ENCODE data around the gene CNIH1.

The CNIH1 gene

DNA sequence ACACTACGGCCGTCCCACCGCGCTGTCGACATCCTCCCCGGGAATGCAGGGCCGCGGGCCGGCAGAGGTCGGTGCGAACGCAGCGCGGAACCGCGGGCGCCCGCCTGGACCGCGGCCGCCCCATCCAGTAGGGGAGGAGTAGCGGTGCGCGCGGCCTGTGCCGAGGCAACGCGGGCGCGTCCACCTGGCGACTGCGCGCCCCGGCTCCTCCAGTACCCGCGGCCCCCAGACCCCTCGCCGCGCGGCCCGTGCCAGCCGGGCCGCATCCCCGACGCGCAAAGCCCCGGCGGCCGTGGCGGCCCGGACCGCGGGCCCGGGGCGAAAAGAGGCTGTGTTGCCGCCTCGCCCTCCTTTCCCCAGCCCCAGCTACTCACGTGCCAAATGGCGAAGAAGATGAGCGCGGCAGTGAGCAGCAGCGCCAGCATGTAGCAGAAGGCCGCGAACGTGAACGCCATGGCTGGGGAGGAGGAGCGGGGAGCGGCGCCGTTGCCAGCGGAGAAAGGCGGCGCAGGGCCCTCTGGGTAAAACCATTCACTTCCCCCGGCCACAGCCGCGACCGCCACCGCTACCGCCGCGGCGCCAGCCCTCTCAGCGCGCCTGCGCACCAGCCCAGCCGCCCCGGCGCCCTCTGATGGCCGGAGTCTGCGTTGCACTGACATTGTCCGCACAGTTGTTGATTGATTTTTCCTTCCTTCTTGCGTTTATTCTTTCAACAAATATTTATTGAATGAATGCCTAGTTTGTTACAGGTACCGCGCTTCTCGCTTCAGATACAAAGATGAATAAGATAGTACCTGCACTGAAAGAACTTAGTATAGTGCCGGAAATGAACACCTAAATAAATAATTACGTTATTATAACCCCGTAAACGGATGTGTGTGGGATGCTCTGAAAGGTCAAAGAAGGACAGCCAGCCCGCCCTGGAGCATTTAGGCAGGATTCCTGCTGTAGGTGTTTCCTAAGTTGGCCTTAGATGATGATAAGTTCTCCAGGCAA is at the start of gene CNIH1:
TSS of gene CNIH1 (minus strand) at position 502 of the 996 bp plus-strand sequence. CDS start at position 455, 47 bp downstream.
- DNase-seq (ENCODE audit: low spot score): peak; percentile 98

DNA sequence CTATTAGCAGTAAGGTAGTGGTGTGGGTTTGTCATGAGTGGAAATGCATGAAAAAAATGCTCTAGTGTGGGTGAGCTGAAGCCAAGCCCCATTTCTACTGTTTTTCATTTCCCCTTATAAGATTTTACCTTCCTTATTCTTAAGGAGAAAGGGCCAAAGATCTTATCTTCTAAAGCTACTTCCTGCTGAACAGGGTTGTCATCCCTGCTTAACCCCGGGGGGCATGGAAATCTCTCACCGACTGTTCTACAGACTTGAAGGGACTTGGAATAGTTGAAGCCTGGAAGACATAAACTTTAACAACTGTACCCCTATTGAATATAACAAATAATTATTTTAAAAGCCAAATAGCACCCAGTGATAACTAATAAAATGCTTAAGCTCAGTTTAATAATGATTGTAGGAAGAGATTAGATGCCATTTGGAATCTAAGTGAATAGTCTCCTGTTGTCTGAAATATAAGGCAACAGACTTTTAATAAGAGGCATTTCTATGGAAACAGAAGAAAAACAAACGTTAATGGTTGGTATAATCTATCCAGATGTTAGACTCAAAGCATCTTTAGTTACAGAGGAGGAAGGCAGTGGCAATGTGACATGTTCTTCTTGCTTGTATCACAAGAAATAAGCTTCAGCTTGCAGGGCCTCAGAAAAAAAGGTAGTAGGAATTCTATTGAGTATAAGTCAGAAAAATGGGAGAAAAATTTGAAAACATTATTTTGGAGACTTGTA is 49.4 kb upstream of the CNIH1 start:
- no peak for DNase-seq (ENCODE audit: low spot score)

DNA sequence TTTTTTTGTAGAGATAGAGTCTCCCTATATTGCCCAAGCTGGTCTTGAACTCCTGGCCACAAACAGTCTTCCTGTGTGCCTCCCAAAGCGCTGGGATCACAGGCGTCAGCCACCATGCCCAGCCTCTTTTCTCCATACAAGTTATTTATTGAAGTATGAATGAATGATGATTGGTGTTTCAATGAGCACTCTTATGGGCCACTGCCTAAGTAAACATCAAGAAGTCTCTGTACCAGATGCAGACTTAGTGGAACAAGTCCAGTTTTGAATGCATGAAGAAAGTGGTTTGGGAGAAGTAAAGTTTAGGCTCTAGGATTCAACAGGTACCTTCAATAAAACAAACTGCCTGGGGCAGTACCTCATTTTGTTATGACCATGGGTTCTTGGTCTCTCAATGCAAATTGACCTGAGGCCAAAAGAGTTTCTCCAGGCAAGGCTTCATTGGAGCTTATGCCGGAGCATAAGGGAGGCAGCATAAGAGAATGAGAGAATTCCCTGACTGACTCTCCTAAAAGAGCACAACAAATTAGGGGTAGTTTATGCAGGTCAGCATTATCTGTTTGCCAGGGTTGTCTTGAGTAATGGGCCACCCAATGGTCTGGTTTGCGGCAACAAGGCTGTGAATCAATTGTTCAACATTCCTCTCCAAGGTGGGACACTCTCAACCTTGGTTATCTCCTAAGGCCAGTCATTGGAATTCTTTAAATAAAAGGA is 48.7 kb upstream of the CNIH1 start:
- no peak for DNase-seq (ENCODE audit: low spot score)

DNA sequence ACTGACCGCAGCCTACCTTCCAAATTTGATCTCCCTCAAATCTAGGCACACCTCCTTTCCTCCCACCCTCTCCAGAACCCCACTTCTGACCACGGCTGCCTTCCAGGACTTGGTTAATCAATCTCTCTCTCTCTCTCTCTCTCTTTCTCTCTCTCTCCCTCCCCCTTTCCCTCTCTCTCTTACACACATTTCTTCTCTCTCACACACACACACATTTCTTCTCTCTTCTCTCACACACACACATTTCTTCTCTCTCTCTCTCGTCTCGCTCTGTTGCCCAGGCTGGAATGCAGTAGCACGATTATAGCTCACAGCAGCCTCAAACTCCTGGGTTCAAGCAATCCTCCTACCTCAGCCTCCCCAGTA is 48.1 kb upstream of the CNIH1 start:
- no peak for DNase-seq (ENCODE audit: low spot score)

DNA sequence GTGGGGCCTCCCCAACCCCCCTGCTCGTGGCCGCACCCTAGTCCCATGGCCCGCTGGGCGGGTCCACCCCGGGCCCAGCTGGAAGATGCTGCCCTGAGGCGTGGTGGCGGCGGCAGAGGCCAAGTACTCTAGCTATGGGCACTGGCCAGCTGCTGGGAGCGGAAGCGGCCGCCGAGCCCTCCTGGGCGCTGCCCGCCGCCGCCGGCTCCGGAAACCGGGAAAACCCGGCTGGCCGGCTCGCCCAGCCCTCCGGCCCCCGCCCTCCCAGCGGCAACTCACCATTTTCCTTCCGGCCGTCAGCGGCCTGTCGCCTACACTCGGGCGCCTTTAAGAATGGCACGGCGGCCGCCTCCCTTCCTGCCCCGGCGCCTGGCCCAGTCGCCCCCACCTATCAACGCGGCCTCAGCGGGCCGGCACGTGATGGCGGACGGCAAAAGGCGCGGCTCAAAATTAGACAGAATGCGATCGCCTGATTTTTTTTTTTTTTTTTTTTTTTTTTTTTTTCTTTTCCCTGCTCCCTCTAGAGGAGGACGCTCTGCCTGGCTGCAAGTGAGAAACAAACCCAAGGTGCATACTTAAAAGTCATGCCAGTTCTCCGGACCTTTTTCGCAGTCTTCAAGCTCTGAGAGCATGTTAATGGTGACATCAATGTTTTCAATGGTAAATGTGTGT is 47.6 kb upstream of the CNIH1 start, which contains the start of gene GMFB:
TSS of gene GMFB (minus strand) at position 335 of the 672 bp plus-strand sequence. CDS start at position 282, 53 bp downstream.
- DNase-seq (ENCODE audit: low spot score): peak; percentile 93

DNA sequence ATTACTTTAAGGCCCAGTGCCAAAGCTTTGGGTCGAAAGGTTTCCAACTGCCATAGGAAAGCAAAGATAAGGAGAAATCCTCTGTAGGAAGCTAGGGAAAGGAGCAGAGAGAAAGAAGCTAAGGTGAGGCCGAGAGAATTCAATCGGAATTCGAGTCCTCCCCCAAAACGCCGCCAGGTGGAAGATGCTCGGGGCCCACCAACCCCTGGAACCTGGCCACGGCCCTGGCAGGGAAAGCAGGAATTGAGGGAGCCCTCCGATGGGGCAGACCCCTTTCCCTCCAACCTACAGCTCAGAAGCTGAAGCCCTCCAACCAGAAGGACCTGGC is 47.1 kb upstream of the CNIH1 start:
- no peak for DNase-seq (ENCODE audit: low spot score)

DNA sequence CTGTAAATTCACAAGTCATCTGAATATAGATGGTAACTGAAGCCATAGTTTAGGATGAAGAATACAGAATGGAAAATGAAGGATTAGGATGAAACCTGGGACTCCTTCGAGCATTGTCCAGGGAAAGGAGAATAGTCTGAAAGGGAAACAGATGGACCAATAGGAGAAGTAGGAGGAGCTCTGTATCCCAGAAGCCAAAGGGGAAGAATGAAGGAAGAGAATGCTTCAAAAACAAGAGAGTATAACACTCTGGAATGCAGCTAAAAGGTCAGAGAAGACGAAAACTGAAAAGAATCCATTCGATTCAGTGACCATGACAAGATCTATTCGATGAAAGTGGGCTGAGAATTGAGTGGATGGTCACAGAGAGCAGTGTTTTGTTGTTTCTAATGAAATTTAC is 46.6 kb upstream of the CNIH1 start:
- DNase-seq (ENCODE audit: low spot score): peak; percentile 75

DNA sequence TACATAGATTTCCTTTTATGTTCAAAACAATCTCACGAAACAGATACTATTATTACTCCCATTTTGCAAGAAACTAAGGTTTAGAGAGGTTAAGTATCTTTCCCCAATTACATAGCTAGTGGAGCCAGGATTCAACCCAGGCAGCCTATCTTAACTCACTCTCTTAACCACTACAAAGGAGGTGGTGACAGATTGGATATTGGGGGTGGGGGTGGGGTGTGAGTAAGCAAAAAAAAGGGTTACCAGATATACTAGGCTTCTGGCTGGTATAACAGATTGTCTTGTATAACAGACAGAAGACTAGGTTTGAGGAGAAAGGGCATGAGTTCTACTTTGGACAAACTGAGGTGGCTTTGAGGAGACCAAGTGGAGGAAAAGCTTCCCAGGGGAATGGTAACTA is 45.5 kb upstream of the CNIH1 start:
- no peak for DNase-seq (ENCODE audit: low spot score)

DNA sequence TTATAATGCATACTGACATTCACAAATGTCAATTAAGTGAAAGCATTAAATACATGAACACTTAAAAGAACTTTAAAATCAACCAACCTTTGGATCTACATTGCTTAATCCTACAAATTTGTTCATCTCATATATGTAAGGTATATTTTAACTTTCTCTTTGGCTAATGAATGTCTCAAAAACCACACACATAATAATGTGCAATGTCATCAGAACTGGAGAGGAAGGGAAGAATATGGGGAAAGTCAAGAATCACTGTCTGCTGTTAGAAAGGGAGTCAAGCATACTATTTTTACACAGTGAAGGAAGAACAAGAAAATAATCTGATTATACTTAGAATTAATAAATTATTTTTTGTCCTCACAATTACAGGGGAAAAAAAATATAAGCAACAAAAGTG is 42.7 kb upstream of the CNIH1 start:
- no peak for DNase-seq (ENCODE audit: low spot score)

DNA sequence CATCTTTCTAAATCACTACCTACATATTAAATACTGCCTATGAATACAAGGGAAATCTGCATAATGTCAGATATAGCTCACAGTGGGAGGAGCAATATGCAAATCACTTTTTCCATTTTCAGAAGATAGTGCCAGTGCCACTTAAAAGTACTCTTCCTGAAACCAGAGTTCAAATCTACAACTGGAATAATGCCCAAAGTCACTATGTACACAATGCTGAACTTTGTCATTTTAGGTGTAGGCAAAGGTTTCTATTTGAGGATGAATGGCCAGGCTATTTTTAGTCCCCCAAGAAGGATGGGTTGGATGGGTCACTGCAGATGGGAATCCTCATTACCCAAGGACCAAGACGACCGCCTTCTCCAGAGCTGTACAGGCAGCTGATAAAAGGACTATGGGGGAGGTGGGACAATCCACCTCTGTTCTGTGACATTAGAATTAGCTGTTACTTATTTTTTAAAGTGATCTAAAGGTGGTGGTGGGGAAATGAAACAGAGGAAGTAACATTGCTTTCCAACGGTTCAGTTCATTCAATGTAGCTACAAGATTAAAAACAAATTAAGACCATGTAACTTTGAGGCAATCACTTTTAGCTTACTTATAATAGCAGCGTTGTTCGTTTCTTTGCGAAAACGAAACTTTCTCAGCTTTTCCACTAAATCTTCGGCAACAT is 42.0 kb upstream of the CNIH1 start:
- no peak for DNase-seq (ENCODE audit: low spot score)

DNA sequence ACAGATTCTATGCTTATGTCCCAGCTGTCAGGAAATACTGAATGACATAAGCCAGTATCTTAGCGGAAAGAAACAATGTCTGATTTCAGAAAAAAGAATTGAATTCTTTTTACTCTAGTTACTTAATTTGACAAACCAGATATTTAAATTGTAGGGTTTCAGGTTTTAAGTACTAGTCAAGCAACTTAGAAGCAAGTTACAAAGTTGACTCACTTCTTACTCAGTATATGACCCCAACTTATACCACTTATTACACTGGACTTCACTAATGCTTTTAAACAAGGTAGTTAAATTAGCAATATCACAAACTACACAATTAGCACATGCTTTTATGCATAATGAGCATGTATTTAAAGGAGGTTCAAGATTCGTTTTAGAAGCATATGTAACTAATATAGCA is 40.5 kb upstream of the CNIH1 start:
- no peak for DNase-seq (ENCODE audit: low spot score)

DNA sequence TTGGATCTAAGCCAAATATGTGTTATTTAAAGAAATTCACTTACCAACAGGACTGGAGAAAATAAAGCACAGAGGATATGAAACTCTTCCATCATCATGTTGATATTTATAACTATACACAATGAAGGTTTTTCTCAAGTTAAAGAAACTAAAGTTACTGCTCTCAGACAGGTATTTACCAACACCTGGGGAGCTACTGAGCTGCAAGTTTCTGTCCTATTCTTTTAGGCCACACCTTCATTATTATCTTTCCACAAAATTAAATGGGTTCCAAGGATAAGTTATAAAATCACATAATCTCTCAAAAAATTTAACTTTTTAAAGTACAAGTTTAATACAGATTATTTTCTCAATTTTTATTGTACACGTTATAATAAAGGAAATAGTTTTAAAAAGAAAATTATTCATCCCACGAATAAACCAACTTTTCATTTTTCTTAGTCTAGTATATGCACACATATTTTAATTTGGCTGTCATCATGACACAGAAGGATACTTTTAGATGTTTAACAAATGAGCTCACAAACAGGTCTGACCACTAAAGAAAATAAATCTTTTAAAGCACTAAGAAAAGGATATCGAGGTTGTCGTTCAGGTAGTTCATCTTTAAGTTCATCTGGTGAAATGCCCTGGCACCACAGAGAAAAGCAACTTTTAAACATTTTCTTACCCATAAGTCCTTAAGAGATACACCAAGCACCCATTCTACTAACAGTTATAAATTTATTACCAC is 39.8 kb upstream of the CNIH1 start:
- no peak for DNase-seq (ENCODE audit: low spot score)

DNA sequence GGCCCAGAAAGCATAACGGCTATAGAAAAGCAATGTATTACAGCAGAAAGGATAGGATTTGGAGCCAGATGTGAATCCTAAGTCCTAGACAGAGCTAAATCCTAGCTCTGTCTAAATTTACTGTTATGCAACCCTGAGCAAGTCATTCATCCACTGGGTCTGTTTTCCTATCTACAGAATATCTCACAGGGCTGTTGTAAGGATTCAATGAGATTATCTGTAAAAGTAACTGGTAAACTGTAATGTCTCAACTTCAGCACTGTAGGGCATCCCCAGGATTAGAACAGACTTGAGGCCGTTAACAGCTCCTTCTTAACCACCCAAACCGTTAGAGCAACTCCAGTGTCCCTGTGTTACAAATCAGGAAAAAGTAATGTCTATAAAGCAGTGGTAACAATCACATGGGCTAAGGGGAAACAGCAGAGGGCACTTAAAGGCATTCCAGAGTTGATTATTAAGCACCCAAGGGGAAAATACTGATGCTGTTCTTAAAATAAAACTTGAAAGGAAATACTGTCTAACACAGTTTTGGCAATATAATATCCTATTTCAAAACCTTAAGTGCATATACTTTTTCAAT is 37.6 kb upstream of the CNIH1 start:
- DNase-seq (ENCODE audit: low spot score): no peak

DNA sequence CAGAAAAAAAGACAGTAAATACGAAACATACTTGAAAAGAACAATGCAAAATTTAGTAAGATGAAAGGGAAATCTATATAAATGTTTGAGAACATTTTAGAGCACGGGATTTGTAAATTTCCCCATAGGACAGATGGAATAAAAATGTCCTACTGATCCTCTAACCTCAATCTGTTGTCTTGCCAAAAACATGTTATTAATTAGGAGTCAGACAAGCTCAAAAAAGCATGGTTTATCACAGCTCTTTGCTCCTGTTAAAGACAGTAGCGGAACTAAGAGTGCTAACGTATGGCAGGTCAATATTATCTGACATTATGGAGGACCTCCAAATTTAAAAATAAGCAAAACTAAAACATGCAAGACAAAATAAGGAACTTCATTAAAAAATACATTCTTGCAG is 34.7 kb upstream of the CNIH1 start:
- DNase-seq (ENCODE audit: low spot score): no peak

DNA sequence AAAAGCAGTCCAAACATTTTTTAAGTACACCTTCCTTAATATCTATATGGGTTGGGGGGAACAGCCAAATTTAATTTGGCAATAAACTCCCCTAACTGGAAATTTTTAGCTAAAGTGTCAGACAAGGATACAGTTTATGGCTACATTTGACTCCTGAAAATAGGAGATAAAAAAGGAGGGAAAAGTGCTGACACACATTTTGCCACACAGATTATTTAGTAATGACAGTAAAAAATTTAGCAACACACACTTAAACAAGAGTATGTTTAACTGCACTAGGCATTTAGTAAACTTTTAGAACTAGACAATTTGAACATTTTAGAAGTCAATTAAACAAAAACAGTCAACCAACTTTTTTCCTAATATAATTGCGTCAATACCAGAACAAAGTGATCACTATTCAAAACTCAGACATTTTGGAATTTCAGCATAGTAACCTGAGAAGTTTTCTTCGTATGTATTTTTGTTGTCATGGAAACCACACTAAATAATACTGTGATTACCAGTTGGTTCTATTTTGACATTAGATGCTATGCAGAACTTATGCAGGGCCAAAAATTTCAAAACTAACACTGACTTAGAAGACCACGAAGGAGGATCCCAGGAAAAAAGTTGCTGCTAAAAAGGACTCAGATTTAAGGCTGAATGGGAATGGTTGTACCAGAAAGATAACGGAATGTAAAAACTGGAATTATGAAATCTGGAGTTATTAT is 34.2 kb upstream of the CNIH1 start:
- no peak for DNase-seq (ENCODE audit: low spot score)

DNA sequence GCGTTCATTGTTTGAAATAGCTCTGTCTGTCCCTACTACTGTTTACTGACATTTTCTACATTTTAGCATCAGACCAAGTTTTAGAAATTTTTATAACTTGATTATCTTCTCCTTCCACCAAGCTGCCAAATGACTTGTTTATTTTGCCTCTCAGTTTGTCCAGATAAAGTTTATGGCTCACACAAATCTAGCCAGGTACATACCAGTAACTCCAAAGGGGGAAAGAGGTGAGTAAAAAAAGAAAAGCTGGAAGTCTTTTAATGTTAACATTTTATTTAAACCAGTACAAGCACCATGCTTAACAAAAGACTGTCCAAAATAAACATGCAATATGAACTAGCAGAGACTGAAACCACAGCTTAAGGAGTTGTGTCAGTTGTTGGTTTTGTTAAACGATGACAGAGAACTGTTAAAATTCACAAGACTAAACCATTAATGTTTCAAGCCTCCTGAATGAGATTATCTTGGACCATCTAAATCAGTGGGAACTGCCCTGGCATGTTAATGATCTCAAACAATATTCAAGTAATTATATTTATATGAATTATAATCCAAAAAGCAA is 33.1 kb upstream of the CNIH1 start:
- no peak for DNase-seq (ENCODE audit: low spot score)

DNA sequence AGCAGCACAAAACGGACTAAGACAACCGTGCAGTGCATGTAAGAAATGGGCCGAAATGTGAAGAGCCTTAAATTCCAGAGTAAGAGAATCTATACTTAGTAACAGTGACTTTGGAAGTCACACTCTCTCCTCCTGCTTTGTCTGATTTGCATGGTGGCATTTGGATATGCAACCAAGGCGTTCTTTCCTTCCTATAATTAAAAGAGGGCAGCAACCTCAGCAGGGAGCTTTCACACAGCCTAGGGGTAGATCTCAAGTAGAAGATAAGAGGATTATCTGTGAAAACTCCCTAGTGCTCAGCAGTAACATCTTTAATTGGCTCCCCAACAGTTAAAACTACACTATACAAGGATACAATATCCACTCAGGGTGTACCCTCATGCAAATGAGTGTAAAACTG is 31.1 kb upstream of the CNIH1 start:
- DNase-seq (ENCODE audit: low spot score): no peak

DNA sequence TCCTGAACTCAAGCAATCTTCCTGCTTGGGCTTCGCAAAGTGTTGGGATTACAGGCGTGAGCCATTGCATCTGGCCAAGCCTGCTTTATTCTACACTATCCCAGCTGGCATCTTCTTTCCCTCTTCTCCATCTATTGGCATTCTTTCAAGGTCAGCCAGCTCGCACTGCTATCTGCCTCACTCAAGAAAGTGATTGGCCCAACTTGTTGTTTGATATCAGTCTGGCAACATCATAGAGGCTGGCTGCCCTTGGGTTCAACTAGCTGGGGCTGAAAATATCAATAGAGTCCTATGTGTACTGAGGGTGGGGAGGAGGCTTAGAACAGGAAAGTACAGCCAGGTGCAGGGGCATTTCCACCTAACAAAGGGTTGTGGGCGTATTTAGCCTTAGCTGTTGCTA is 30.5 kb upstream of the CNIH1 start:
- no peak for DNase-seq (ENCODE audit: low spot score)

DNA sequence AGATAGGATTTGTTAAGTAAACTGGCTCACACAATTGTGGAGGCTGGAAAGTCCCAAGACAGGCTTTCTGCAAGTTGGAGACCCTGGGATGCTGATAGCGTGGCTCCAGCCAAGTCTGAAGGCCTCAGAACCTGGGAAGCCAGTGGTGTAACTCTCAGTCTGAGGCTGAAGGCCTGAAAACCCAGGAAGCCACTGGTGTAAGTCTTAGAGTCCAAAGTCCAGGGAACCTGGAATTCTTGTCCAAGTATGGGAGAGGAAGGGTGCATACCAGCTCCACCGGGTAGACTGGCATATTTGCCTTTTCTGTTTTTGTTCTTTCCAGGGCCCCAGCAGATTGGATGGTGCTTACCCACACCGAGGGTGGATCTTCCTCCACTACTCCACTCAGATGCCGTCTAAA is 29.5 kb upstream of the CNIH1 start:
- DNase-seq (ENCODE audit: low spot score): no peak
